Glutamatergic neuron (in vitro differentiated cells): ENCODE measurements around the gene TSSC4. TPM values are rescaled to one million over a fixed set of nuclear protein-coding genes. Genes with fewer than 3 reads are reported as not detected.

Experiments used
- DNase-seq: peaks from one replicate; pipeline ENCODE4 v3.0.0; 2022
- H3K27ac Mint-ChIP-seq: one replicate; pipeline ENCODE4 v1.8.0; 2020; ENCODE audit warnings: mild to moderate bottlenecking, mixed read lengths, inconsistent platforms; ENCODE audit not compliant: unreplicated experiment
- H3K27me3 Mint-ChIP-seq: one replicate; pipeline ENCODE4 v1.8.0; 2020; ENCODE audit warnings: mild to moderate bottlenecking, moderate library complexity, mixed read lengths, inconsistent platforms; ENCODE audit not compliant: unreplicated experiment
- H3K36me3 Mint-ChIP-seq: one replicate; pipeline ENCODE4 v1.8.0; 2020; ENCODE audit warnings: mild to moderate bottlenecking, mixed read lengths, inconsistent platforms; ENCODE audit not compliant: unreplicated experiment
- H3K4me1 Mint-ChIP-seq: one replicate; pipeline ENCODE4 v1.8.0; 2020; ENCODE audit warnings: mild to moderate bottlenecking, low read depth, mixed read lengths, inconsistent platforms; ENCODE audit not compliant: unreplicated experiment
- H3K4me3 Mint-ChIP-seq: one replicate; pipeline ENCODE4 v1.8.0; 2020; ENCODE audit warnings: mild to moderate bottlenecking, mixed read lengths, inconsistent platforms; ENCODE audit not compliant: unreplicated experiment
- H3K9me3 Mint-ChIP-seq: one replicate; pipeline ENCODE4 v1.8.0; 2020; ENCODE audit warnings: mild to moderate bottlenecking, moderate library complexity, mixed read lengths, inconsistent platforms; ENCODE audit not compliant: unreplicated experiment
- CTCF ChIP-seq: fragments of 200-600 bp; sonication (generic); IDR thresholded peaks from one replicate; pipeline ENCODE4 v1.5.0; 2021; ENCODE audit not compliant: partially characterized antibody, unreplicated experiment
- total RNA-seq: library from RNA; stranded (reverse); fragmentation: NEBNext Ultra II Directional; extraction: Animal tissue kit (Norgen Biotek cat#: 25700); gene quantifications from one replicate; pipeline ENCODE4 v1.2.1, GENCODE V29; 2021; ENCODE audit not compliant: unreplicated experiment

Gene TSSC4
- total RNA-seq, 1 donor from 2014 or later, result 49.7 TPM

- TF ChIP-seq CTCF, result no peak
- no peaks in the 10 kb centered on the region for H3K4me1 Mint-ChIP-seq
- DNase-seq, result peak; percentile 7
- H3K36me3 Mint-ChIP-seq, result peaks cover 4% of the 10 kb centered on the region
- no peak overlapping the region for H3K27ac Mint-ChIP-seq
- H3K4me3 Mint-ChIP-seq, result no peak overlapping the region
- H3K9me3 Mint-ChIP-seq, result peaks cover under 1% of the 10 kb centered on the region
- peaks cover 22% of the 10 kb centered on the region for H3K27me3 Mint-ChIP-seq
Observed at GRCh38 chr11:2447951-2448650, 47.6 kb downstream of the TSSC4 start.

- Mint-ChIP-seq H3K9me3 (no peaks in the 10 kb centered on the region), H3K36me3 (no peaks in the 10 kb centered on the region), H3K4me3 (no peak overlapping the region), H3K27ac (no peak overlapping the region), H3K4me1 (no peaks in the 10 kb centered on the region), H3K27me3 (peaks cover 17% of the 10 kb centered on the region)
- DNase-seq, result no peak
- TF ChIP-seq CTCF, result no peak
Observed at GRCh38 chr11:2448661-2449547, 48.4 kb downstream of the TSSC4 start.

GRCh38 chr11:2449548-2450320, 49.2 kb downstream of the TSSC4 start:
- H3K36me3 Mint-ChIP-seq, result no peaks in the 10 kb centered on the region
- no peak for TF ChIP-seq CTCF
- peaks cover 17% of the 10 kb centered on the region for H3K27me3 Mint-ChIP-seq
- H3K4me3 Mint-ChIP-seq, result no peak overlapping the region
- H3K9me3 Mint-ChIP-seq, result no peaks in the 10 kb centered on the region
- no peaks in the 10 kb centered on the region for H3K4me1 Mint-ChIP-seq
- DNase-seq, result peak; percentile 8
- no peak overlapping the region for H3K27ac Mint-ChIP-seq

- no peak overlapping the region for H3K27ac Mint-ChIP-seq
- peaks cover 14% of the 10 kb centered on the region for H3K27me3 Mint-ChIP-seq
- H3K4me3 Mint-ChIP-seq, result no peak overlapping the region
- TF ChIP-seq CTCF, result no peak
- no peaks in the 10 kb centered on the region for H3K36me3 Mint-ChIP-seq
- H3K4me1 Mint-ChIP-seq, result no peaks in the 10 kb centered on the region
- DNase-seq, result no peak
- no peaks in the 10 kb centered on the region for H3K9me3 Mint-ChIP-seq
Observed at GRCh38 chr11:2450321-2451041, 49.9 kb downstream of the TSSC4 start.
